ENCODE results near the gene C11orf24. TPM values are rescaled to one million over a fixed set of nuclear protein-coding genes. Genes with fewer than 3 reads are reported as not detected.

C11orf24 gene
- polyA plus RNA-seq, 2 of the 4 experiments (the other 2 are of a cell fraction), result 29.4 to 43.8 TPM

DNA sequence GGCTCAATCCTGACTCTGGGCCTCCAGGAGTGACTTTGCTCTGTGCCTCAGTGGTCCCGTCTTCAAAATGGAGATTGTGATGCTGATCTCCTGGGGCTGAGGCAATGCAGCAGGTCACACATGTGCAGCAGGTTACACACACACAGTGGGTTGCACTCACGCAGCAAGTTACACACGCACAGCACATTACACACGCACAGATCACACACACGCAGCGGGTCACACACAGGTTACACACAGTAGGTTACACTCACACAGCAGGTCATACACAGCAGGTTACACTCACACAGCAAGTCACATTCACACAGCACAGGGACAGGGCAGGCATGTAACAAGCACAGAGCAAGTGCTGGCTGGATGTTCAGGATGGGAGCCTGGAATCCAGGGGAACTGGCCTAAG lies 11.3 kb downstream of the C11orf24 start:
- 93% methylated on average over 6 of the region's 6 CpGs for WGBS (ENCODE audit: missing lambda C conversion rate)
- no peak for ATAC-seq
- ChIA-PET POLR2A (interaction anchor here (2.4 kb wide), 1 partner anchor 12 kb away, joined by 13 read pairs; the partner anchor contains the start of gene C11orf24), CTCF (interaction anchor here (1.0 to 7.0 kb wide), 8 partner anchors 11 to 187 kb away, joined by 3 to 131 read pairs (median 20); partner anchors contain the start of gene C11orf24)
- DNase-seq (ENCODE audit: low read depth in 1 of 2, low spot score in 1 of 2), result no peak
- H3K4me2 ChIP-seq, result no peak overlapping the region
- TF ChIP-seq MAFK (IDR thresholded peaks at IDR 0.05; ENCODE audit: partially characterized antibody), result no peak
- no peak for TF ChIP-seq CBX8 (IDR thresholded peaks at IDR 0.05)
- H3K9me3 ChIP-seq, result no peaks in the 10 kb centered on the region
- H3K4me1 ChIP-seq, result peaks cover 15% of the 10 kb centered on the region
- no peak overlapping the region for H3K4me3 ChIP-seq
- FAIRE-seq, result no peak
- H3K27ac ChIP-seq, result no peak overlapping the region

DNA sequence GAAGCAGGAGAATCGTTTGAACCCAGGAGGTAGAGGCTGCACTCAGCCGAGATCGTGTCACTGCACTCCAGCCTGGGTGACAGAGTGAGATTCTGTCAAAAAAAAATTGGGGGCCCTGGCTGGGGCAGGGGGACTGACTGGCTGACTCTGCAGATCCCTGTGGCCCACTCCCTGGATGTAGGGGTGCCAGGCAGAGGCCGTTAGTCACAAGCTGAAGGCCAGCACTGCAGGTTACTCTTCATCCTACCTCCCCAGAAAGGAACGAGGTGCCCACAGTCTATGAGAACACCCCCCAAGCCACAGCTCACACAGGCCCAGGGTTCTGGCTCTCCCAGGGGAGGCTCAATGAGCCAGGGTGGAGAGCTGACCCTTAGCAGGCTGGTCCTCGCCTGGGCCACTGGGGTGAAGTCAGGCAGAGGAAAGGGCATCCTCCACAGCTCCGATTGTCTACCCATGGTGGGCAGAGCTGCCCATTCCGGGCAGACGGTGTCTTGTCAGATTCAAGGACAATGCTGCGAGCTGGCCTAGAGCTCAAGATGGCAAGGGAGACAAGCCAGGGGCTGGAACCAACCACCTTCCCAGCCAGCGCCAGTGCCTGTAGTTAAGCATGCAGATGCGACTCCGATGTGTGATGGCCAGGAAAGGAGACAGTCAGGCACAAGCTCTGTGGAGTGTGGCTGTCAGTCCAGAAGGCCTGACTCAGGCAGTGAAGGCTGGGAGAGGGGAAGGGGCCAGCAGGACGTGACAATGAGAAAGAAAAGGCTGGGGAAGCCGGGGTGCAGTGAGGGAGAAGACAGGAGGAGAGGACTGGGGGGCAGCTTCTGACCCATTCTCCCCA lies 12.4 kb downstream of the C11orf24 start:
- 93% methylated on average over 15 of the region's 15 CpGs for WGBS (ENCODE audit: missing lambda C conversion rate)
- FAIRE-seq, result no peak
- no peak for TF ChIP-seq MAFK (IDR thresholded peaks at IDR 0.05; ENCODE audit: partially characterized antibody)
- TF ChIP-seq SREBF2 (IDR thresholded peaks at IDR 0.05), result no peak
- no peak for TF ChIP-seq NR3C1 (IDR thresholded peaks at IDR 0.05)
- no peak for TF ChIP-seq BHLHE40 (IDR thresholded peaks at IDR 0.05; ENCODE audit: low read depth, low read length)
- no peak for TF ChIP-seq GATA3 (IDR thresholded peaks at IDR 0.05; ENCODE audit: borderline replicate concordance)
- no peak for TF ChIP-seq SMC3 (IDR thresholded peaks at IDR 0.05)
- TF ChIP-seq, protein P1, sequence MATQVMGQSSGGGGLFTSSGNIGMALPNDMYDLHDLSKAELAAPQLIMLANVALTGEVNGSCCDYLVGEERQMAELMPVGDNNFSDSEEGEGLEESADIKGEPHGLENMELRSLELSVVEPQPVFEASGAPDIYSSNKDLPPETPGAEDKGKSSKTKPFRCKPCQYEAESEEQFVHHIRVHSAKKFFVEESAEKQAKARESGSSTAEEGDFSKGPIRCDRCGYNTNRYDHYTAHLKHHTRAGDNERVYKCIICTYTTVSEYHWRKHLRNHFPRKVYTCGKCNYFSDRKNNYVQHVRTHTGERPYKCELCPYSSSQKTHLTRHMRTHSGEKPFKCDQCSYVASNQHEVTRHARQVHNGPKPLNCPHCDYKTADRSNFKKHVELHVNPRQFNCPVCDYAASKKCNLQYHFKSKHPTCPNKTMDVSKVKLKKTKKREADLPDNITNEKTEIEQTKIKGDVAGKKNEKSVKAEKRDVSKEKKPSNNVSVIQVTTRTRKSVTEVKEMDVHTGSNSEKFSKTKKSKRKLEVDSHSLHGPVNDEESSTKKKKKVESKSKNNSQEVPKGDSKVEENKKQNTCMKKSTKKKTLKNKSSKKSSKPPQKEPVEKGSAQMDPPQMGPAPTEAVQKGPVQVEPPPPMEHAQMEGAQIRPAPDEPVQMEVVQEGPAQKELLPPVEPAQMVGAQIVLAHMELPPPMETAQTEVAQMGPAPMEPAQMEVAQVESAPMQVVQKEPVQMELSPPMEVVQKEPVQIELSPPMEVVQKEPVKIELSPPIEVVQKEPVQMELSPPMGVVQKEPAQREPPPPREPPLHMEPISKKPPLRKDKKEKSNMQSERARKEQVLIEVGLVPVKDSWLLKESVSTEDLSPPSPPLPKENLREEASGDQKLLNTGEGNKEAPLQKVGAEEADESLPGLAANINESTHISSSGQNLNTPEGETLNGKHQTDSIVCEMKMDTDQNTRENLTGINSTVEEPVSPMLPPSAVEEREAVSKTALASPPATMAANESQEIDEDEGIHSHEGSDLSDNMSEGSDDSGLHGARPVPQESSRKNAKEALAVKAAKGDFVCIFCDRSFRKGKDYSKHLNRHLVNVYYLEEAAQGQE (IDR thresholded peaks at IDR 0.05), result no peak
- TF ChIP-seq, protein P2, sequence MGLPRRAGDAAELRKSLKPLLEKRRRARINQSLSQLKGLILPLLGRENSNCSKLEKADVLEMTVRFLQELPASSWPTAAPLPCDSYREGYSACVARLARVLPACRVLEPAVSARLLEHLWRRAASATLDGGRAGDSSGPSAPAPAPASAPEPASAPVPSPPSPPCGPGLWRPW (IDR thresholded peaks at IDR 0.05), result no peak
- TF ChIP-seq MAZ (IDR thresholded peaks at IDR 0.05; ENCODE audit: borderline replicate concordance, low read depth, low read length), result no peak
- TF ChIP-seq, protein P3, sequence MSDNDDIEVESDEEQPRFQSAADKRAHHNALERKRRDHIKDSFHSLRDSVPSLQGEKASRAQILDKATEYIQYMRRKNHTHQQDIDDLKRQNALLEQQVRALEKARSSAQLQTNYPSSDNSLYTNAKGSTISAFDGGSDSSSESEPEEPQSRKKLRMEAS (IDR thresholded peaks at IDR 0.05), result no peak
- TF ChIP-seq POLR2AphosphoS2 (conservative IDR thresholded peaks at IDR 0.05; ENCODE audit: low read length), result no peak
- TF ChIP-seq ZC3H11A (IDR thresholded peaks at IDR 0.05), result no peak
- TF ChIP-seq HOXB5 (CRISPR knock-in tag; IDR thresholded peaks at IDR 0.05), result no peak
- no peak for TF ChIP-seq HOXB13 (CRISPR knock-in tag; IDR thresholded peaks at IDR 0.05; ENCODE audit: low read depth)
- POLR2A ChIA-PET, result interaction anchor here (2.4 kb wide), 1 partner anchor 13 kb away, joined by 13 read pairs; the partner anchor contains the start of gene C11orf24
- Histone ChIP-seq H3K27ac (no peak overlapping the region), H3K9me3 (no peaks in the 10 kb centered on the region), H3K4me2 (no peak overlapping the region), H3K4me3 (no peak overlapping the region), H3K4me1 (peaks cover 15% of the 10 kb centered on the region)
- ATAC-seq, result no peak
- no peak for DNase-seq (ENCODE audit: low read depth in 1 of 2, low spot score in 1 of 2)
- CTCF ChIA-PET, result interaction anchor here (0.9 to 7.0 kb wide), 12 partner anchors 10 to 188 kb away, joined by 3 to 131 read pairs (median 4); partner anchors contain the start of gene C11orf24

DNA sequence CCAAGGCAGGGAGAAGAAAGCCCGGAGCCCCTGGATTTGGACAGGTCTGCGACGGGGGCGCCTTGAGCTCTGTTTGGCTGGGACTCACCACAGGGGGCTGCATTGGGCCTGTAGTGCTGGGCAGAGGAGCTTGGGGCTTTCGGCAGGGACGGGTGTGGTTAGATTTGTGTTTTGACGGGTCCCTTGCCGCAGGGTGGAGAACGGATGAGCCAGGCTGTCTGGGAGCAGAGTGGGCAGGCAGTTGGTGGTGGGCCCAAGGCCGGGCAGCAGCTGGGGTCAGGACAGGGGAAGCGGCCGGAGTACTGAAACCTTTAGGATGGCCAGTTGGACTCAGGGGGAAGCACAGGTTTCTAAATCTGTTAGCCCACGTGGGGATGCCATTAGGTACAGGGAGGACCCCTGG lies 13.4 kb downstream of the C11orf24 start:
- no peak overlapping the region; a peak in 1 of 6 replicates for H3K27ac ChIP-seq
- no peaks in the 10 kb centered on the region for H3K9me3 ChIP-seq
- CTCF ChIA-PET, result interaction anchor here (0.9 to 7.0 kb wide), 33 partner anchors 9 to 192 kb away, joined by 3 to 131 read pairs (median 7); partner anchors contain the start of gene C11orf24
- no peak for ATAC-seq
- 93% methylated on average over 13 of the region's 13 CpGs for WGBS (ENCODE audit: missing lambda C conversion rate)
- H3K4me1 ChIP-seq, result peaks cover 15% of the 10 kb centered on the region
- DNase-seq (ENCODE audit: low read depth in 1 of 2, low spot score in 1 of 2), result no peak
- POLR2A ChIA-PET, result interaction anchor here (1.5 kb wide), 1 partner anchor 14 kb away, joined by 4 read pairs; the partner anchor contains the start of gene C11orf24
- no peak overlapping the region for H3K4me2 ChIP-seq
- H3K4me3 ChIP-seq, result no peak overlapping the region
- no peak for FAIRE-seq
- no peak for TF ChIP-seq FOSB (CRISPR knock-in tag; IDR thresholded peaks at IDR 0.05)
- no peak for TF ChIP-seq EHMT2 (IDR thresholded peaks at IDR 0.05; ENCODE audit: low read depth)
- TF ChIP-seq, protein P4, sequence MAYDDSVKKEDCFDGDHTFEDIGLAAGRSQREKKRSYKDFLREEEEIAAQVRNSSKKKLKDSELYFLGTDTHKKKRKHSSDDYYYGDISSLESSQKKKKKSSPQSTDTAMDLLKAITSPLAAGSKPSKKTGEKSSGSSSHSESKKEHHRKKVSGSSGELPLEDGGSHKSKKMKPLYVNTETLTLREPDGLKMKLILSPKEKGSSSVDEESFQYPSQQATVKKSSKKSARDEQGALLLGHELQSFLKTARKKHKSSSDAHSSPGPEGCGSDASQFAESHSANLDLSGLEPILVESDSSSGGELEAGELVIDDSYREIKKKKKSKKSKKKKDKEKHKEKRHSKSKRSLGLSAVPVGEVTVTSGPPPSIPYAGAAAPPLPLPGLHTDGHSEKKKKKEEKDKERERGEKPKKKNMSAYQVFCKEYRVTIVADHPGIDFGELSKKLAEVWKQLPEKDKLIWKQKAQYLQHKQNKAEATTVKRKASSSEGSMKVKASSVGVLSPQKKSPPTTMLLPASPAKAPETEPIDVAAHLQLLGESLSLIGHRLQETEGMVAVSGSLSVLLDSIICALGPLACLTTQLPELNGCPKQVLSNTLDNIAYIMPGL (CRISPR knock-in tag; IDR thresholded peaks at IDR 0.05; ENCODE audit: borderline replicate concordance), result no peak
- TF ChIP-seq ZC3H11A (IDR thresholded peaks at IDR 0.05), result no peak
- TF ChIP-seq, protein P5, sequence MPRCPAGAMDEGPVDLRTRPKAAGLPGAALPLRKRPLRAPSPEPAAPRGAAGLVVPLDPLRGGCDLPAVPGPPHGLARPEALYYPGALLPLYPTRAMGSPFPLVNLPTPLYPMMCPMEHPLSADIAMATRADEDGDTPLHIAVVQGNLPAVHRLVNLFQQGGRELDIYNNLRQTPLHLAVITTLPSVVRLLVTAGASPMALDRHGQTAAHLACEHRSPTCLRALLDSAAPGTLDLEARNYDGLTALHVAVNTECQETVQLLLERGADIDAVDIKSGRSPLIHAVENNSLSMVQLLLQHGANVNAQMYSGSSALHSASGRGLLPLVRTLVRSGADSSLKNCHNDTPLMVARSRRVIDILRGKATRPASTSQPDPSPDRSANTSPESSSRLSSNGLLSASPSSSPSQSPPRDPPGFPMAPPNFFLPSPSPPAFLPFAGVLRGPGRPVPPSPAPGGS (IDR thresholded peaks at IDR 0.05), result no peak
- TF ChIP-seq CBX2 (IDR thresholded peaks at IDR 0.05; ENCODE audit: borderline replicate concordance, low read depth), result no peak
- TF ChIP-seq, protein P6, sequence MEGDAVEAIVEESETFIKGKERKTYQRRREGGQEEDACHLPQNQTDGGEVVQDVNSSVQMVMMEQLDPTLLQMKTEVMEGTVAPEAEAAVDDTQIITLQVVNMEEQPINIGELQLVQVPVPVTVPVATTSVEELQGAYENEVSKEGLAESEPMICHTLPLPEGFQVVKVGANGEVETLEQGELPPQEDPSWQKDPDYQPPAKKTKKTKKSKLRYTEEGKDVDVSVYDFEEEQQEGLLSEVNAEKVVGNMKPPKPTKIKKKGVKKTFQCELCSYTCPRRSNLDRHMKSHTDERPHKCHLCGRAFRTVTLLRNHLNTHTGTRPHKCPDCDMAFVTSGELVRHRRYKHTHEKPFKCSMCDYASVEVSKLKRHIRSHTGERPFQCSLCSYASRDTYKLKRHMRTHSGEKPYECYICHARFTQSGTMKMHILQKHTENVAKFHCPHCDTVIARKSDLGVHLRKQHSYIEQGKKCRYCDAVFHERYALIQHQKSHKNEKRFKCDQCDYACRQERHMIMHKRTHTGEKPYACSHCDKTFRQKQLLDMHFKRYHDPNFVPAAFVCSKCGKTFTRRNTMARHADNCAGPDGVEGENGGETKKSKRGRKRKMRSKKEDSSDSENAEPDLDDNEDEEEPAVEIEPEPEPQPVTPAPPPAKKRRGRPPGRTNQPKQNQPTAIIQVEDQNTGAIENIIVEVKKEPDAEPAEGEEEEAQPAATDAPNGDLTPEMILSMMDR (IDR thresholded peaks at IDR 0.05), result no peak
- TF ChIP-seq JUNB (IDR thresholded peaks at IDR 0.05), result no peak
- no peak for TF ChIP-seq SMC3 (IDR thresholded peaks at IDR 0.05)
- TF ChIP-seq POLR2A (IDR thresholded peaks at IDR 0.05; ENCODE audit: low read length), result no peak
- no peak for TF ChIP-seq NPAS2 (CRISPR knock-in tag; IDR thresholded peaks at IDR 0.05; ENCODE audit: borderline replicate concordance)
- no peak for TF ChIP-seq POLR2AphosphoS2 (conservative IDR thresholded peaks at IDR 0.05; ENCODE audit: low read length)
